Neural cell (in vitro differentiated cells): Measurements from ENCODE around the gene C10orf105.

Source experiments
- CTCF ChIP-seq: fragments of 450-650 bp; IDR thresholded peaks from 2 replicates; pipeline ENCODE4 v1.5.1; 2014; ENCODE audit warnings: antibody characterized with exemption, mild to moderate bottlenecking, moderate library complexity; ENCODE audit not compliant: poor library complexity, severe bottlenecking
- MXI1 ChIP-seq: fragments of 450-650 bp; conservative IDR thresholded peaks from 2 replicates; pipeline ENCODE4 v1.6.1; 2014; ENCODE audit warnings: antibody characterized with exemption, mild to moderate bottlenecking; ENCODE audit not compliant: poor library complexity, severe bottlenecking
- RAD21 ChIP-seq: fragments of 450-650 bp; conservative IDR thresholded peaks from 2 replicates; pipeline ENCODE4 v1.6.1; 2014; ENCODE audit warnings: antibody characterized with exemption, mild to moderate bottlenecking, moderate library complexity
- REST ChIP-seq: IDR thresholded peaks from 2 replicates; pipeline ENCODE4 v1.6.1; 2012; ENCODE audit warnings: borderline replicate concordance
- SMC3 ChIP-seq: fragments of 450-650 bp; conservative IDR thresholded peaks from 2 replicates; pipeline ENCODE4 v1.6.1; 2014; ENCODE audit warnings: antibody characterized with exemption, mild to moderate bottlenecking, moderate library complexity; ENCODE audit not compliant: poor library complexity
- TAF1 ChIP-seq: IDR thresholded peaks from 2 replicates; pipeline ENCODE4 v1.6.1; 2012; ENCODE audit warnings: low read depth

- TF ChIP-seq CTCF, result no peak
- no peak for TF ChIP-seq REST
- TF ChIP-seq MXI1, result no peak
- no peak for TF ChIP-seq TAF1
- TF ChIP-seq RAD21, result no peak
- no peak for TF ChIP-seq SMC3
Observed at GRCh38 chr10:71688256-71688655, 31.3 kb downstream of the C10orf105 start.
